ENCODE results near the gene MSH6. TPM values are rescaled to one million over a fixed set of nuclear protein-coding genes. Genes with fewer than 3 reads are reported as not detected.

Gene MSH6
- total and polyA plus RNA-seq, 2 of the 13 experiments (the other 11 are each of a cell fraction or from before 2014, with no cell fraction given) = 20.8 to 113 TPM

DNA sequence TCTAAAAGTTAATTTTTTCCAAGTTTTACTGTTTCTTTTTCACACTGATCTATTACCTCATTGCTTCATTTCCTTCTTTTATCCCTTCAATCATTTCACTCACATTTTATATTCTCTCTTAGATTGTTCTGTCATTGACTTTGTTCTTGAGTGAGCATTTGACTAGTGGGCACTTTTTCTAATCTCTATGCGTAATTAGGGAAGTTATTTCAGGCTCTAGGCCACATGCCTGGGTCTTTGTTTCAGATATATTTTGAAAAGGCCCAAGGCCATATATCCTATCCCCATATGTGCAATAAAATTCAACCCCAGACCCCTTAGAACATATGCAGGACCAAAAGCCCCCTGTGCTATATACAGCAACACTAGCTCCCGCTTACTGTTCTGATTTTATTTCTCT, 61.2 kb downstream of the MSH6 start (continued):
- TF ChIP-seq, protein P1, sequence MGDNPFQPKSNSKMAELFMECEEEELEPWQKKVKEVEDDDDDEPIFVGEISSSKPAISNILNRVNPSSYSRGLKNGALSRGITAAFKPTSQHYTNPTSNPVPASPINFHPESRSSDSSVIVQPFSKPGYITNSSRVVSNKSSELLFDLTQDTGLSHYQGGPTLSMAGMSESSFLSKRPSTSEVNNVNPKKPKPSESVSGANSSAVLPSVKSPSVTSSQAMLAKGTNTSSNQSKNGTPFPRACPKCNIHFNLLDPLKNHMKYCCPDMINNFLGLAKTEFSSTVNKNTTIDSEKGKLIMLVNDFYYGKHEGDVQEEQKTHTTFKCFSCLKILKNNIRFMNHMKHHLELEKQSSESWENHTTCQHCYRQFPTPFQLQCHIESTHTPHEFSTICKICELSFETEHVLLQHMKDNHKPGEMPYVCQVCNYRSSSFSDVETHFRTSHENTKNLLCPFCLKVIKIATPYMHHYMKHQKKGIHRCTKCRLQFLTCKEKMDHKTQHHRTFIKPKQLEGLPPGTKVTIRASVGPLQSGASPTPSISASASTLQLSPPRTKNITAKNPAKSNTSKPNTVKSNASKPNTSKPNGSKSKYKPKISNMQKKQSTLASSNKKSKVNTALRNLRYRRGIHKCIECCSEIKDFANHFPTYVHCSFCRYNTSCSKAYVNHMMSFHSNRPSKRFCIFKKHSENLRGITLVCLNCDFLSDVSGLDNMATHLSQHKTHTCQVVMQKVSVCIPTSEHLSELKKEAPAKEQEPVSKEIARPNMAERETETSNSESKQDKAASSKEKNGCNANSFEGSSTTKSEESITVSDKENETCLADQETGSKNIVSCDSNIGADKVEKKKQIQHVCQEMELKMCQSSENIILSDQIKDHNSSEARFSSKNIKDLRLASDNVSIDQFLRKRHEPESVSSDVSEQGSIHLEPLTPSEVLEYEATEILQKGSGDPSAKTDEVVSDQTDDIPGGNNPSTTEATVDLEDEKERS (CRISPR knock-in tag; IDR thresholded peaks at IDR 0.05) = no peak
- TF ChIP-seq SSRP1 (CRISPR knock-in tag; IDR thresholded peaks at IDR 0.05) (no peak), AKAP8 (CRISPR knock-in tag; IDR thresholded peaks at IDR 0.05) (no peak)

DNA sequence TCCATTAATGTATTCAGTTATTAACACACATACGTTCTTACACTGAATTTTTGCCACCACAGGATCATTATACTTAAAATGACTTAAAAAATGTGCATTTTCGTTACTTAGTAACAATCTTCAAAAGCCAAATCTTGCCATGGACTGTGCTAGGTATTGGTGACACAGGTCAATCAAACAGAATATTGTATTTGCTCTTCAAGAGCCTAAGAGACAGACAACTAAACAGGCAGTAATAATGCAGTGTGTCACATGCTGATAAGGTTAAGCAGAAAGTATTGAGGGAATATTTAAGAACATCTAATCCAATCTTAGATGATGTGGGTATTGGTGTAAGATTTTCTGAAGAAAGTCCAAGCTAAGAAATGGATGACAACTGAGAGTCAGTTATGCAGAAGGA, 66.4 kb downstream of the MSH6 start:
- ChIA-PET POLR2A (no interaction called here), CTCF (ENCODE audit: low intra/inter-chr PET ratio, low total read pairs) (no interaction called here)
- Histone ChIP-seq H3K27ac (ENCODE audit: extremely low read length, insufficient read depth, low read length) (no peak overlapping the region), H3K9ac (ENCODE audit: insufficient read depth, low read depth, low read length) (no peak overlapping the region), H3K36me3 (replicated peaks in 1 of 2; ENCODE audit: control insufficient read depth in 1 of 2, insufficient read depth in 2 of 2, low read length in 2 of 2) (peaks cover 0 to 10% of the 10 kb centered on the region in 2 experiments; a peak in 1 of 5 replicates), H3K4me3 (replicated peaks in 1 of 3; ENCODE audit: insufficient read depth in 1 of 3, low read depth in 2 of 3, low read length in 3 of 3) (no peak overlapping the region), H3K4me1 (ENCODE audit: insufficient read depth, low read length) (peaks cover 10% of the 10 kb centered on the region), H3K27me3 (ENCODE audit: control insufficient read depth in 1 of 2, insufficient read depth in 2 of 2, low read length in 2 of 2) (no peaks in the 10 kb centered on the region), H3K4me2 (ENCODE audit: low read depth, low read length) (no peak overlapping the region), H3K9me3 (ENCODE audit: low read length) (no peaks in the 10 kb centered on the region), H4K20me1 (ENCODE audit: insufficient read depth, low read length) (peaks cover 18% of the 10 kb centered on the region), H2AFZ (ENCODE audit: low read length) (no peak overlapping the region), H3K79me2 (ENCODE audit: insufficient read depth, low read length) (peaks cover 75% of the 10 kb centered on the region)
- BruUV-seq (replicated peaks) = no TSS peak
- ATAC-seq (peak; percentile 49; the same call in 1 of the 3 replicates), DNase-seq (ENCODE audit: low spot score) (no peak), FAIRE-seq (no peak)
- intact Hi-C loops (cut with micrococcal nuclease; ENCODE audit: unreplicated experiment) (no loop called here), in situ Hi-C loops (cut with HindIII; ENCODE audit: extremely low pct_ligation_motif_present, low pct_unique_long_range_greater_than_20kb) (no loop called here)
- 90% methylated on average over 2 of the region's 2 CpGs for WGBS (ENCODE audit: low lambda C conversion rate)
- TF ChIP-seq PHF8 (CRISPR knock-in tag; IDR thresholded peaks at IDR 0.05) = no peak
- TF ChIP-seq, protein P2, sequence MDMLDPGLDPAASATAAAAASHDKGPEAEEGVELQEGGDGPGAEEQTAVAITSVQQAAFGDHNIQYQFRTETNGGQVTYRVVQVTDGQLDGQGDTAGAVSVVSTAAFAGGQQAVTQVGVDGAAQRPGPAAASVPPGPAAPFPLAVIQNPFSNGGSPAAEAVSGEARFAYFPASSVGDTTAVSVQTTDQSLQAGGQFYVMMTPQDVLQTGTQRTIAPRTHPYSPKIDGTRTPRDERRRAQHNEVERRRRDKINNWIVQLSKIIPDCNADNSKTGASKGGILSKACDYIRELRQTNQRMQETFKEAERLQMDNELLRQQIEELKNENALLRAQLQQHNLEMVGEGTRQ (IDR thresholded peaks at IDR 0.05; ENCODE audit: low read depth, low read length) = no peak
- TF ChIP-seq, protein P2 (CRISPR knock-in tag; IDR thresholded peaks at IDR 0.05; ENCODE audit: borderline replicate concordance) = 0 out of 2 replicates have a peak, but pooled peaks have one; percentile 18
